ENCODE data around the gene DZIP1L.

Gene DZIP1L

GRCh38 chr3:138036572-138036971 lies 78.8 kb downstream of the DZIP1L start:
- no peak overlapping the region for H3K4me3 ChIP-seq
- DNase-seq, result no peak
- no peaks in the 10 kb centered on the region for H3K27me3 ChIP-seq
- H3K36me3 ChIP-seq, result no peaks in the 10 kb centered on the region
- intact Hi-C loops (cut with DNase I; ENCODE audit: low total_unique reads), result no loop called here
- H3K4me1 ChIP-seq, result no peaks in the 10 kb centered on the region
- no peaks in the 10 kb centered on the region for H3K9me3 ChIP-seq
- no peak for TF ChIP-seq CTCF (IDR thresholded peaks at IDR 0.05)
- no peak overlapping the region for H3K27ac ChIP-seq

GRCh38 chr3:138034918-138035317 lies 80.5 kb downstream of the DZIP1L start:
- intact Hi-C loops (cut with DNase I; ENCODE audit: low total_unique reads), result no loop called here
- Histone ChIP-seq H3K4me3 (no peak overlapping the region), H3K27ac (no peak overlapping the region), H3K36me3 (peaks cover 6 to 13% (median 12%) of the 10 kb centered on the region in 3 donors), H3K27me3 (no peaks in the 10 kb centered on the region), H3K9me3 (no peaks in the 10 kb centered on the region), H3K4me1 (no peaks in the 10 kb centered on the region)
- TF ChIP-seq CTCF (IDR thresholded peaks at IDR 0.05), result no peak
- no peak for DNase-seq

- intact Hi-C loops (cut with DNase I; ENCODE audit: low total_unique reads), result no loop called here
- no peak overlapping the region for H3K27ac ChIP-seq
- no peak overlapping the region for H3K4me3 ChIP-seq
- DNase-seq, result no peak
- no peak for TF ChIP-seq CTCF (IDR thresholded peaks at IDR 0.05)
- peaks cover 6 to 26% (median 22%) of the 10 kb centered on the region in 3 donors for H3K36me3 ChIP-seq
- H3K9me3 ChIP-seq, result no peaks in the 10 kb centered on the region
- H3K4me1 ChIP-seq, result no peaks in the 10 kb centered on the region
- no peaks in the 10 kb centered on the region for H3K27me3 ChIP-seq
These were observed 82.2 kb downstream of the DZIP1L start for GRCh38 chr3:138033202-138033691.

GRCh38 chr3:138032567-138032966 lies 82.8 kb downstream of the DZIP1L start:
- Histone ChIP-seq H3K36me3 (peaks cover 6 to 30% (median 26%) of the 10 kb centered on the region in 3 donors), H3K27me3 (no peaks in the 10 kb centered on the region), H3K9me3 (no peaks in the 10 kb centered on the region), H3K4me3 (no peak overlapping the region), H3K4me1 (no peaks in the 10 kb centered on the region), H3K27ac (no peak overlapping the region)
- TF ChIP-seq CTCF (IDR thresholded peaks at IDR 0.05), result no peak
- no peak for DNase-seq
- intact Hi-C loops (cut with DNase I; ENCODE audit: low total_unique reads), result no loop called here

- DNase-seq, result no peak
- intact Hi-C loops (cut with DNase I; ENCODE audit: low total_unique reads), result no loop called here
- Histone ChIP-seq H3K4me3 (no peak overlapping the region), H3K9me3 (no peaks in the 10 kb centered on the region), H3K4me1 (no peaks in the 10 kb centered on the region), H3K27me3 (no peaks in the 10 kb centered on the region), H3K27ac (no peak overlapping the region), H3K36me3 (peaks cover 6 to 31% (median 26%) of the 10 kb centered on the region in 3 donors)
- no peak for TF ChIP-seq CTCF (IDR thresholded peaks at IDR 0.05)
These were observed 83.9 kb downstream of the DZIP1L start for GRCh38 chr3:138031536-138031935.

- Histone ChIP-seq H3K36me3 (peaks cover 6 to 31% (median 26%) of the 10 kb centered on the region in 3 donors), H3K9me3 (no peaks in the 10 kb centered on the region), H3K4me1 (no peaks in the 10 kb centered on the region), H3K27me3 (no peaks in the 10 kb centered on the region), H3K4me3 (no peak overlapping the region), H3K27ac (no peak overlapping the region)
- intact Hi-C loops (cut with DNase I; ENCODE audit: low total_unique reads), result no loop called here
- no peak for TF ChIP-seq CTCF (IDR thresholded peaks at IDR 0.05)
- DNase-seq, result no peak
These were observed 84.6 kb downstream of the DZIP1L start for GRCh38 chr3:138030734-138031280.

Data from tibial artery (tissue), 4 donors.